Measurements from ENCODE around the gene CXXC4.

DNA sequence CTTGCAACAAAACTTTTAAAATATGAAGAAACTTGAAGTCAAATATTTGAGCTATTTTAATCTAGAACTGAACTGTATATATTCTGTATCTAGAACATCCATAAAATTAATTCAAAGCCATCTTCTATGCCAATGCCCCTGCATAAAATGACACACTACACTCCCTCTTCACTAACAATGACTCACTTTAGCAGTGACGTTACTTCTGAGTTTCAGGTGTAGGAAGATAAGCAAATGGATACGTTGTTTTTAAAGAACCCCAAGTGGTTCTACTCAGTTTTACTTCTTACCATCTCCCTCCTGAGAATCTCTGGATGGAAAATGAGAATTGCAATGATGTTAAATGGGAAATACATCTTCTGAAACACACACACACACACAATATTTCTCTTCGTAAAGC, 45.2 kb downstream of the CXXC4 start:
- no peak for TF ChIP-seq PHF8 (IDR thresholded peaks at IDR 0.05; ENCODE audit: borderline replicate concordance, low read depth)
- no peak for TF ChIP-seq CBX8 (IDR thresholded peaks at IDR 0.05)
- no peak for TF ChIP-seq CTCF (IDR thresholded peaks at IDR 0.05)
- no peak for TF ChIP-seq ZNF302 (CRISPR knock-in tag; IDR thresholded peaks at IDR 0.05)
- TF ChIP-seq CHD2 (IDR thresholded peaks at IDR 0.05; ENCODE audit: low read length, partially characterized antibody): no peak
- TF ChIP-seq, protein P1, sequence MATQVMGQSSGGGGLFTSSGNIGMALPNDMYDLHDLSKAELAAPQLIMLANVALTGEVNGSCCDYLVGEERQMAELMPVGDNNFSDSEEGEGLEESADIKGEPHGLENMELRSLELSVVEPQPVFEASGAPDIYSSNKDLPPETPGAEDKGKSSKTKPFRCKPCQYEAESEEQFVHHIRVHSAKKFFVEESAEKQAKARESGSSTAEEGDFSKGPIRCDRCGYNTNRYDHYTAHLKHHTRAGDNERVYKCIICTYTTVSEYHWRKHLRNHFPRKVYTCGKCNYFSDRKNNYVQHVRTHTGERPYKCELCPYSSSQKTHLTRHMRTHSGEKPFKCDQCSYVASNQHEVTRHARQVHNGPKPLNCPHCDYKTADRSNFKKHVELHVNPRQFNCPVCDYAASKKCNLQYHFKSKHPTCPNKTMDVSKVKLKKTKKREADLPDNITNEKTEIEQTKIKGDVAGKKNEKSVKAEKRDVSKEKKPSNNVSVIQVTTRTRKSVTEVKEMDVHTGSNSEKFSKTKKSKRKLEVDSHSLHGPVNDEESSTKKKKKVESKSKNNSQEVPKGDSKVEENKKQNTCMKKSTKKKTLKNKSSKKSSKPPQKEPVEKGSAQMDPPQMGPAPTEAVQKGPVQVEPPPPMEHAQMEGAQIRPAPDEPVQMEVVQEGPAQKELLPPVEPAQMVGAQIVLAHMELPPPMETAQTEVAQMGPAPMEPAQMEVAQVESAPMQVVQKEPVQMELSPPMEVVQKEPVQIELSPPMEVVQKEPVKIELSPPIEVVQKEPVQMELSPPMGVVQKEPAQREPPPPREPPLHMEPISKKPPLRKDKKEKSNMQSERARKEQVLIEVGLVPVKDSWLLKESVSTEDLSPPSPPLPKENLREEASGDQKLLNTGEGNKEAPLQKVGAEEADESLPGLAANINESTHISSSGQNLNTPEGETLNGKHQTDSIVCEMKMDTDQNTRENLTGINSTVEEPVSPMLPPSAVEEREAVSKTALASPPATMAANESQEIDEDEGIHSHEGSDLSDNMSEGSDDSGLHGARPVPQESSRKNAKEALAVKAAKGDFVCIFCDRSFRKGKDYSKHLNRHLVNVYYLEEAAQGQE (IDR thresholded peaks at IDR 0.05): no peak
- no peak for TF ChIP-seq CEBPB (IDR thresholded peaks at IDR 0.05)
